Measurements from ENCODE around the gene THTPA. TPM values are rescaled to one million over a fixed set of nuclear protein-coding genes. Genes with fewer than 3 reads are reported as not detected.

The THTPA gene
- total and polyA plus RNA-seq, 9 of the 15 experiments (the other 6 are each of a cell fraction or from before 2014, with no cell fraction given), result 2.4 to 8.7 (median 5.2) TPM

- TF ChIP-seq REST (IDR thresholded peaks at IDR 0.05; ENCODE audit: borderline replicate concordance), result no peak
- TF ChIP-seq REST (CRISPR knock-in tag; IDR thresholded peaks at IDR 0.05; ENCODE audit: low read depth), result no peak
- TF ChIP-seq PATZ1 (CRISPR knock-in tag; IDR thresholded peaks at IDR 0.05; ENCODE audit: borderline replicate concordance), result no peak
- TF ChIP-seq RFX5 (IDR thresholded peaks at IDR 0.05; ENCODE audit: low read depth, low read length), result no peak
- TF ChIP-seq THAP7 (CRISPR knock-in tag; IDR thresholded peaks at IDR 0.05), result no peak
- no peak for TF ChIP-seq MCM7 (IDR thresholded peaks at IDR 0.05)
- TF ChIP-seq TSC22D4 (tag; IDR thresholded peaks at IDR 0.05), result no peak
- TF ChIP-seq PTRF (tag; IDR thresholded peaks at IDR 0.05), result no peak
- no peak for TF ChIP-seq PURB (CRISPR knock-in tag; IDR thresholded peaks at IDR 0.05; ENCODE audit: low read depth)
- no peak for TF ChIP-seq ZNF75A (CRISPR knock-in tag; IDR thresholded peaks at IDR 0.05)
- TF ChIP-seq ZNF511 (CRISPR knock-in tag; IDR thresholded peaks at IDR 0.05), result no peak
- peak; percentile 25 for TF ChIP-seq HMGN3 (IDR thresholded peaks at IDR 0.05; ENCODE audit: borderline replicate concordance, extremely low read depth, insufficient read length, low read depth, low read length)
- no peak for TF ChIP-seq NR2F6 (CRISPR knock-in tag; IDR thresholded peaks at IDR 0.05)
- TF ChIP-seq ZNF253 (CRISPR knock-in tag; conservative IDR thresholded peaks at IDR 0.05), result no peak
- TF ChIP-seq RCOR1 (IDR thresholded peaks at IDR 0.05; ENCODE audit: borderline replicate concordance in 1 of 2, low read depth in 2 of 2, low read length in 2 of 2), result peak in 1 of 2 experiments; percentile 55; a peak in 1 of 4 replicates
These were observed at the start of gene THTPA (continued) for GRCh38 chr14:23555882-23556699.
